Measurements from ENCODE around the gene IL17C. TPM values are rescaled to one million over a fixed set of nuclear protein-coding genes. Genes with fewer than 3 reads are reported as not detected.

The IL17C gene
- total and polyA plus RNA-seq, 10 of the 15 experiments (the other 5 are each of a cell fraction or from before 2014, with no cell fraction given): not detected

- TF ChIP-seq PAX8 (IDR thresholded peaks at IDR 0.05) (no peak), ZBTB4 (CRISPR knock-in tag; IDR thresholded peaks at IDR 0.05) (no peak), SRF (IDR thresholded peaks at IDR 0.05; ENCODE audit: low read depth in 2 of 2, low read length in 2 of 2) (no peak; a peak in 1 of 4 replicates), JUNB (IDR thresholded peaks at IDR 0.05) (no peak), KAT2A (conservative IDR thresholded peaks at IDR 0.05; ENCODE audit: control insufficient read depth, low read depth, low read length) (no peak), BCLAF1 (IDR thresholded peaks at IDR 0.05) (no peak), NR2C2 (IDR thresholded peaks at IDR 0.05; ENCODE audit: borderline replicate concordance, control insufficient read depth, insufficient read length, low read depth) (no peak), JUND (IDR thresholded peaks at IDR 0.05; ENCODE audit: low read depth, low read length) (no peak; the same call in 1 of the 2 replicates), E4F1 (IDR thresholded peaks at IDR 0.05; ENCODE audit: borderline replicate concordance, partially characterized antibody) (peak; percentile 94), ZNF687 (IDR thresholded peaks at IDR 0.05) (peak; percentile 33; the same call in 1 of the 2 replicates), PML (IDR thresholded peaks at IDR 0.05; ENCODE audit: low read length) (no peak; the same call in 1 of the 2 replicates), CREM (IDR thresholded peaks at IDR 0.05; ENCODE audit: low read depth) (peak; percentile 93), MLLT1 (IDR thresholded peaks at IDR 0.05) (0 out of 2 replicates have a peak, but pooled peaks have one; percentile 6), BACH1 (IDR thresholded peaks at IDR 0.05; ENCODE audit: borderline replicate concordance) (peak; percentile 75; the same call in 1 of the 2 replicates)
Measured at GRCh38 chr16:88662843-88663606, 24.7 kb downstream of the IL17C start, which contains the start of gene MVD (continued).
